ENCODE data around the gene CDK6. TPM values are rescaled to one million over a fixed set of nuclear protein-coding genes. Genes with fewer than 3 reads are reported as not detected.

CDK6 gene
- total RNA-seq, 4 donors from 2014 or later = 11.2 to 18.5 (median 13.2) TPM

- Histone ChIP-seq H3K36me3 (no peaks in the 10 kb centered on the region), H3K27me3 (no peaks in the 10 kb centered on the region), H3K4me1 (no peaks in the 10 kb centered on the region), H3K4me3 (replicated peaks in 1 of 3) (no peak overlapping the region), H3K27ac (no peak overlapping the region), H3K9me3 (no peaks in the 10 kb centered on the region)
- no peak for TF ChIP-seq CTCF (IDR thresholded peaks at IDR 0.05)
- TF ChIP-seq POLR2A (IDR thresholded peaks at IDR 0.05) = no peak
- no peak for DNase-seq
- WGBS, 2 donors = 58 to 61% methylated on average over 5 of the region's 5 CpGs
- intact Hi-C loops (cut with DNase I) = no loop called here
Measured at GRCh38 chr7:92854501-92855238, 18.3 kb upstream of the CDK6 start.

- TF ChIP-seq CTCF (IDR thresholded peaks at IDR 0.05) (no peak), POLR2A (IDR thresholded peaks at IDR 0.05) (no peak)
- Histone ChIP-seq H3K4me3 (replicated peaks in 1 of 3) (no peak overlapping the region), H3K27me3 (no peaks in the 10 kb centered on the region), H3K4me1 (no peaks in the 10 kb centered on the region), H3K36me3 (no peaks in the 10 kb centered on the region), H3K9me3 (no peaks in the 10 kb centered on the region), H3K27ac (no peak overlapping the region)
- WGBS, 2 donors = 66 to 76% methylated on average over 3 of the region's 3 CpGs
- intact Hi-C loops (cut with DNase I) = no loop called here
- no peak for DNase-seq
Measured at GRCh38 chr7:92851732-92852131, 15.4 kb upstream of the CDK6 start.

- TF ChIP-seq CTCF (IDR thresholded peaks at IDR 0.05) (no peak), POLR2A (IDR thresholded peaks at IDR 0.05) (no peak)
- Histone ChIP-seq H3K4me1 (no peaks in the 10 kb centered on the region), H3K4me3 (replicated peaks in 1 of 3) (no peak overlapping the region), H3K9me3 (no peaks in the 10 kb centered on the region), H3K27ac (no peak overlapping the region), H3K36me3 (no peaks in the 10 kb centered on the region), H3K27me3 (no peaks in the 10 kb centered on the region)
- intact Hi-C loops (cut with DNase I) = no loop called here
- whole genome bisulfite sequencing, 2 donors = 66 to 67% methylated on average over 1 of the region's 1 CpG
- no peak for DNase-seq
Measured at GRCh38 chr7:92850516-92850915, 14.1 kb upstream of the CDK6 start.

- Histone ChIP-seq H3K27me3 (no peaks in the 10 kb centered on the region), H3K4me3 (replicated peaks in 1 of 3) (no peak overlapping the region), H3K36me3 (no peaks in the 10 kb centered on the region), H3K4me1 (no peaks in the 10 kb centered on the region), H3K9me3 (no peaks in the 10 kb centered on the region), H3K27ac (no peak overlapping the region)
- TF ChIP-seq CTCF (IDR thresholded peaks at IDR 0.05) (no peak), POLR2A (IDR thresholded peaks at IDR 0.05) (no peak)
- WGBS, 2 donors = 48 to 63% methylated on average over 4 of the region's 4 CpGs
- intact Hi-C loops (cut with DNase I) = no loop called here
- DNase-seq = no peak
Measured at GRCh38 chr7:92849322-92849721, 12.9 kb upstream of the CDK6 start.

- H3K27ac ChIP-seq = no peak overlapping the region
- intact Hi-C loops (cut with DNase I) = no loop called here
- H3K4me1 ChIP-seq = no peaks in the 10 kb centered on the region
- WGBS, 2 donors = 73 to 81% methylated on average over 3 of the region's 3 CpGs
- no peaks in the 10 kb centered on the region for H3K9me3 ChIP-seq
- no peak for TF ChIP-seq CTCF (IDR thresholded peaks at IDR 0.05)
- no peaks in the 10 kb centered on the region for H3K36me3 ChIP-seq
- H3K27me3 ChIP-seq = no peaks in the 10 kb centered on the region
- no peak for DNase-seq
- H3K4me3 ChIP-seq (replicated peaks in 1 of 3) = no peak overlapping the region
Measured at GRCh38 chr7:92848851-92849250, 12.5 kb upstream of the CDK6 start.

All from thyroid gland (tissue), 4 donors.